GM20000 (cell line): ENCODE data around the gene WTAP.
"Not testable (repeated sequence)": the region's sequence is repeated elsewhere in the genome, so short reads cannot be mapped to it uniquely, and the experiment has no call there.

Source experiments
- DNase-seq: peaks from one replicate; pipeline ENCODE4 v3.0.0; 2012; ENCODE audit warnings: low spot score
- TF ChIP-seq, protein P1 (sequence below): IDR thresholded peaks from 2 replicates; pipeline ENCODE4 v1.5.1; 2012; ENCODE audit warnings: mild to moderate bottlenecking, control low read depth; ENCODE audit errors: extremely low read depth, missing control alignments

WTAP gene

DNA sequence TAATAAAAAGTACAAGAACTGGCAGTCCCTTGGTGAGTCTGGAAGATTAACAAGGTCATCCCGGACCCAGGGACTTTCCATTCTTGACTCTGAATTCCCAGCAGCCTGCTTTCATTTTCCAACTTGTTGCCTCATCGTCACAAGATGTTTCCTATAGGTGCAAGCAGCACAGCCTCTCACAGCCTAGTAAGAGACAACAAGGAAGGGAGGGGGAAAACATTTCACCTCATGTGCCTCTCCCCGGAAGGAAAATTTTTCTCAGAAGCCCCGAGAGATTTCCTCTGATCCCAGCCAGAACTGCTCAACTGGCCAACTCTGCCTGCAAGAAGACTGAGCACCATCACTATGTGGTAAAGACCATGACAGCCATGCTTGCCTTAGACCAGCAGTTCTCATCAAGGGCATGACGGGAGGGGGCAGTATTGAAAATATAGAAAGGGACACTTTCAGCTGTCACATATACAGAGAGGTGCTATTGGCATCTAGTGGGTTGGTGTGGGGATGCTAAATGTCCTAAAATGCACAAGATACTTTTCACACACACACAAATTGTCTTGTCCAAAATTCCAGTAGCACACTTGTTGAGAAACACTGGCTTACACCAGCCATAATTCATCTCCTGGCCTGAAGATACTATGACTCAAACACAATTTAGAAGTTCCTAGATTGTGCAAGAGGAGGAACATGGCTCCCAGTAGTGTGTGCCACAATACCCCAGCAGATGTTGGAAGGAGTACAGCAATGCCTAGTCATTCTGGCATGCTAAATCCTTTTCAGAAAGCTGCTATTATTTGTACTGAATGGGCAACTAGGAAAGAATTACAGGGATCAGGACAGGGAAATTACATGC is 10.8 kb upstream of the WTAP start:
- TF ChIP-seq, protein P1, sequence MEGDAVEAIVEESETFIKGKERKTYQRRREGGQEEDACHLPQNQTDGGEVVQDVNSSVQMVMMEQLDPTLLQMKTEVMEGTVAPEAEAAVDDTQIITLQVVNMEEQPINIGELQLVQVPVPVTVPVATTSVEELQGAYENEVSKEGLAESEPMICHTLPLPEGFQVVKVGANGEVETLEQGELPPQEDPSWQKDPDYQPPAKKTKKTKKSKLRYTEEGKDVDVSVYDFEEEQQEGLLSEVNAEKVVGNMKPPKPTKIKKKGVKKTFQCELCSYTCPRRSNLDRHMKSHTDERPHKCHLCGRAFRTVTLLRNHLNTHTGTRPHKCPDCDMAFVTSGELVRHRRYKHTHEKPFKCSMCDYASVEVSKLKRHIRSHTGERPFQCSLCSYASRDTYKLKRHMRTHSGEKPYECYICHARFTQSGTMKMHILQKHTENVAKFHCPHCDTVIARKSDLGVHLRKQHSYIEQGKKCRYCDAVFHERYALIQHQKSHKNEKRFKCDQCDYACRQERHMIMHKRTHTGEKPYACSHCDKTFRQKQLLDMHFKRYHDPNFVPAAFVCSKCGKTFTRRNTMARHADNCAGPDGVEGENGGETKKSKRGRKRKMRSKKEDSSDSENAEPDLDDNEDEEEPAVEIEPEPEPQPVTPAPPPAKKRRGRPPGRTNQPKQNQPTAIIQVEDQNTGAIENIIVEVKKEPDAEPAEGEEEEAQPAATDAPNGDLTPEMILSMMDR, result no peak
- no peak for DNase-seq

DNA sequence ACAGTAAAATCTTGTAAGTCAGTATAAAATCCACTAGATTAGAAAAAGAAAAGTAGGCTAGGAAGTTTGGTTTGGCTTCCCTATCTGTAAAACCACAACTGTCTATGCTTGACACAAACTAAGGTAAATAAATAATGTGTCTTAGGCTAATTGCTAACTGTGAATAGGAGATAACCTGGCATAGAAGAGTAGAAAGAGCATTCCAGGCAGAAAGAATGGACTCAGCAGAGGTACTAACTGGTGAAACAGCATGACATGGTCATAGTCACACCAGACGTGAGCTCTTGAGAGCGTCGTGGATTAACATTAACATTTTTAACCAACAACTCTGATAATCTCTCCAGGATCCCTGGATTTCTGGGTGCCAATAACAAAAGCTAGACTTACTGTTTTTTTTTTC is 8.7 kb upstream of the WTAP start:
- TF ChIP-seq, protein P1, result no peak
- DNase-seq, result no peak

GRCh38 chr6:159719287-159719686 is 8.0 kb upstream of the WTAP start:
- DNase-seq, result no peak
- TF ChIP-seq, protein P1, result no peak

DNA sequence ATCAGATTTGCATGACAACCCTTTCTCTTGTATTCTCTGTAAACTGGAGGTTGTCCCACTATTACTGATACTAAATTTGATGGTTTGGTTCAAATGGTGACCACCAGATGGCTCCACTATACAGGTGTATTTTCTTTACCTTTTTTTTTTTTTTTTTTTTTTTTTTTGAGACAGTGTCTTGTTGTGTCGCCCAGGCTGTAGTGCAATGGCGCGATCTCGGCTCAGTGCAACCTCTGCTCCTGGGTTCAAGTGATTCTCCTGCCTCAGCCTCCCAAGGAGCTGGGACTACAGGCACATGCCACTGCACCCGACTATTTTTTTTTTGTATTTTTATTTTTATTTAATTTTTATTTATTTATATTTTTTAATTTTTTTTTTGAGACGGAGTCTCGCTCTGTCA is 6.6 kb upstream of the WTAP start:
- DNase-seq, result peak; percentile 31
- TF ChIP-seq, protein P1, result no peak

- DNase-seq, result not testable (repeated sequence)
Measured at GRCh38 chr6:159721981-159722380, 5.3 kb upstream of the WTAP start.

DNA sequence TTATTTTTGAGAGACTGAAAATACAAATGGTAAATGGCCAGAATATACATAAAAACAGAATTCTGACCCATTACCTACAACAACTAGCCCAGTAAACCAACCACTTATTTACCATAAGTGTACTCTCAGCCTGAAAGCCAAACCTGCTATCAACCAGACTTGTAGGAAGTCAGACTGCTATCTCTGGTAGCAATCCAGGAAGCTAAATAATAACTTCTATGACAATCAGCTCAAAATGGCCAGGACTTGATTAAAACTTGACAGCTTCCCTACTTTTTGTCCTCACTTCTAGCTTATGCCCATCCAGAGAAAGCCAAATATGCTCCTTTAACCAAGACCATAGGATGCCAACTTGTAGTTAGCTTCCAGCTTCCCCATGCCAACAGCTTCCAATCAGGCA is 4.7 kb upstream of the WTAP start:
- no peak for DNase-seq
- TF ChIP-seq, protein P1, result no peak

DNA sequence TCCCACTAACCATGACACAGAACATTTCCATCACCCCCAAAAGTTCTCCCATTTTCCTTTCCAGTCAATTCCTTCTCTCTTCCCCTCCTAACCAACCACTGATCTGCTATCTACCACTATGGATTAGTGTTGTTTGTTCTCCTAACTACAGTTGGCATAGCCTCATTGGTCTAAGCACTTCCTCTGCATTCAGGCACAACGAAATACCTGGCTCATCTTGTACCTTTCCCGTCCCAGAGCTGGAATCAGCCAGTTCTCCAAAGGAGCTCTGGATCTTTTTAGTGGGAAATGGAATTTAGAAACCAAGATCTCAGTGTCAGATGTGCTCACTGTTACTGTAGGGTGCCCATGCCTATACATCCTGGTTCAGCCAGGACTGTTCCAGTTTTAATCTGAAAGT is 4.0 kb upstream of the WTAP start:
- no peak for DNase-seq

DNA sequence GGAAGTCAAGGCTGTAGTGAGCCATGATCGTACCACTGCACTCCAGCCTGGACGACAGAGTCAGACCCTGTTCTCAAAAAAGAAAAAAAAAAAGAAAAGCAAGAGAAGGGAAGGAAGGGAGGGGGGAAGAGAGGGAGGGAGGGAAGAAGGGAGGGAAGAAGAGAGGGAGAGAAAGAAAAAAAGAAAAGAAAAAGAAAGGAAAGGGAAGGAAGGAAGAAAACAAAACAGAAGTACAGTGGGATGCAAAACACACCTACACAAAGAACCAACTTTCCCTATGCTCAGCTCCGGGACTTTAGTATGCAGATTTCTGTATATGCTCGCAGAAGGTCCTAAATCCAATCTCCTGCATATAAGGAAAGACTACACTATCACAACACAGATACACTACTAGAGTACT is 2.5 kb upstream of the WTAP start:
- TF ChIP-seq, protein P1, result no peak
- DNase-seq, result no peak

More for the DNA sequence above, 4.0 kb upstream of the WTAP start:
- TF ChIP-seq, protein P1, result no peak

DNA sequence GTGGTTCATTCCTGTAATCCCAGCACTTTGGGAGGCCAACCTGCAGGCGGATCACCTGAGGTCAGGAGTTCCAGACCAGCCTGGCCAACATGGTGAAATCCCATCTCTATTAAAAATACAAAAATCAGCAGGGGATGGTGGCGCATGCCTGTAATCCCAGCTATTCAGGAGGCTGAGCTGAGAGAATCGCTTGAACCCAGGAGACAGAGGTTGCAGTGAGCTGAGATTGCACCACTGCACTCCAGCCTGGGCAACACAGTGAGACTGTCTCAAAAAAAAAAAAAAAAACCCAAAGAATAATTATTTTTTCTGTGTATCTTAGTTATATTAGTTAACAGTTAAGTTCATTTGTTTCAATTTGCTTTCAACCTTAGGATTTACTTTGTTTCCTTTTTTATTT is 2.1 kb upstream of the WTAP start:
- not testable (repeated sequence) for DNase-seq
